ENCODE data around the gene ACAD10.

ACAD10 gene

GRCh38 chr12:111769599-111769998 is 83.7 kb downstream of the ACAD10 start:
- DNase-seq (ENCODE audit: low read depth), result no peak
- no peak for TF ChIP-seq CTCF (IDR thresholded peaks at IDR 0.05; ENCODE audit: control insufficient read depth, insufficient read depth, low read depth, low read length, missing control alignments)
- no peak overlapping the region for H3K4me3 ChIP-seq (ENCODE audit: control insufficient read depth, low read depth, low read length)

GRCh38 chr12:111773801-111774551 is 88.1 kb downstream of the ACAD10 start:
- peak; percentile 76 for DNase-seq (ENCODE audit: low read depth)
- no peak overlapping the region; the same call in 1 of the 2 replicates for H3K4me3 ChIP-seq (ENCODE audit: control insufficient read depth, low read depth, low read length)
- TF ChIP-seq CTCF (IDR thresholded peaks at IDR 0.05; ENCODE audit: control insufficient read depth, insufficient read depth, low read depth, low read length, missing control alignments), result no peak

DNA sequence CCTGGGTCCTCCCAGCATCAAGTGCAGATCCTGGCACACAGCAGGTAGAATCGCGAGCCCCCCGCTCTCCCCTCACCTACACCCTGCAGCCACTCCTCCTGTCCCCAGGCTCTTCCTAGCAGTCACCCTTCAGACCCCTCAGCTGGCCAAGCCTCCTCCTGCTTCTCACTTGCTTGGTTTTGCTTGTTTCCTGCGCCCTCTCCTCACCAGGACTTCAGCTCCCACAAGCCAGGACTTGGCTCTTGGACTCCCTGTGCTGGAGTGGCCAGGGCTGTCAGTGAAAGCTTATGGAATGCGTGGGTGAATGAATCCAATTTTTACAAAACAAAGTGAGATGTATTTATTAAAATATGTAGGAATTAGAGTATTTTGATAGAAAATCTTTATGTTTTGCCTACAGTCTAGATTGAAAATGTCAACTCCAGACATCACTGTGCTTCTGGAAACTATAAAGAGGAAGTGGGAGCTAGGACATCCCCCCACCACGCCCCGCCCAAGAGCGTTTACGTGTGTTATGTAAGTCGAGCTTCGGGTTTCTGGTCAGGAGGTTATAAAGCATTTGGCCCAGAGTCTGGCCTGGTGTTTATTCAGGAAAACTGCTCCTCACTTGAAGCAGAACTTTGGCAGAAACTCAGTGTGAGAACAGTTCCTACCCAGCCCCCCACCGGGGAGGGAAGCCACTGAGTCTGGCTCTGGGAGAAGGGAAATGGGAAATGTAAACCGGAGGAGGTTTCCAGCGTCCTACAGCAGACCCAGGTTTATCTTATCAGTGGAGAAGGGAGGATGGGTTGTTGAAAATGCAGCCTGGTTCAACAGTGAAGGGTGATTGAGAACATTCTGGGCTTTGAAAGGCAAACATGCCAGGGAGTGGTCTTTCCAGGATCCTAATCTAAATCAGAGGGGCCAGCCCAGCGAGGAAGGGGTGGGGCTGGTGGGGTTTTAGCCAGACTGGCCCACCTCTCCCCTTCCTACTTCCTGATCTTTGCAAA is 89.6 kb downstream of the ACAD10 start:
- TF ChIP-seq CTCF (IDR thresholded peaks at IDR 0.05; ENCODE audit: control insufficient read depth, insufficient read depth, low read depth, low read length, missing control alignments), result no peak
- no peak for DNase-seq (ENCODE audit: low read depth)
- H3K4me3 ChIP-seq (ENCODE audit: control insufficient read depth, low read depth, low read length), result no peak overlapping the region

DNA sequence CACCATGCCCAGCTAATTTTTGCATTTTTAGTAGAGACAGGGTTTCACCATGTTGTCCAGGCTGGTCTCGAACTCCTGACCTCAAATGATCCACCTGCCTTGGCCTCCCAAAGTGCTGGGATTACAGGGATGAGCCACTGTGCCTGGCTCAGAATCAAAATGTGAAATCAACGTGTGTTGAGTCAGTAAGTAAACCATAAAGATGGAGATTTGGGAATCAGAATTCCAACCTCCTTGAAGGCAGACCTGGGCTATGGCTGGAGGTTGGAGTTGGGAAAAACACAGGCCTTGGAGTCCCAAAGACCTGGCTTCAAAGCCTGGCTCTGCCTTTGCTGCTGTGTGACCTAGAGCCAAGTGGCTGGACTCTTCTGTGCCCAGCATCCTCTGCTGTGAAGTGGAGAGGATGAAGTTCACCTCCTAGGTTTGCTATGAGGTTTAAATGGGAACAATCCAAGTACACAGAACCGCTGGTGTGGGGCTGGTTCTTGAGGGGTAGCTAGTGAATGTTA is 91.0 kb downstream of the ACAD10 start:
- no peak for DNase-seq (ENCODE audit: low read depth)
- H3K4me3 ChIP-seq (ENCODE audit: control insufficient read depth, low read depth, low read length), result no peak overlapping the region
- no peak for TF ChIP-seq CTCF (IDR thresholded peaks at IDR 0.05; ENCODE audit: control insufficient read depth, insufficient read depth, low read depth, low read length, missing control alignments)

GRCh38 chr12:111777345-111778045 is 91.6 kb downstream of the ACAD10 start:
- no peak overlapping the region for H3K4me3 ChIP-seq (ENCODE audit: control insufficient read depth, low read depth, low read length)
- TF ChIP-seq CTCF (IDR thresholded peaks at IDR 0.05; ENCODE audit: control insufficient read depth, insufficient read depth, low read depth, low read length, missing control alignments), result no peak
- no peak for DNase-seq (ENCODE audit: low read depth)

GRCh38 chr12:111780166-111780565 is 94.3 kb downstream of the ACAD10 start:
- DNase-seq (ENCODE audit: low read depth), result no peak
- no peak for TF ChIP-seq CTCF (IDR thresholded peaks at IDR 0.05; ENCODE audit: control insufficient read depth, insufficient read depth, low read depth, low read length, missing control alignments)
- no peak overlapping the region for H3K4me3 ChIP-seq (ENCODE audit: control insufficient read depth, low read depth, low read length)

All from AG09309 (cell line).